H1 (cell line): ENCODE measurements around the gene LAMB1. TPM values are rescaled to one million over a fixed set of nuclear protein-coding genes. Genes with fewer than 3 reads are reported as not detected.

Source experiments
- CBX5 ChIP-seq: fragments of 300-800, 300-1000 bp; sonication (generic); IDR thresholded peaks from 2 replicates; pipeline ENCODE4 v1.7.1; 2016; ENCODE audit warnings: antibody characterized with exemption, low read length, low read depth
- EGR1 ChIP-seq: IDR thresholded peaks from 2 replicates; pipeline ENCODE4 v1.6.1; 2011; ENCODE audit warnings: low read depth, low read length, borderline replicate concordance
- GABPA ChIP-seq: IDR thresholded peaks from 2 replicates; pipeline ENCODE4 v1.6.1; 2011; ENCODE audit warnings: mild to moderate bottlenecking, low read length, moderate library complexity, borderline replicate concordance; ENCODE audit not compliant: insufficient read depth
- GTF2F1 ChIP-seq: IDR thresholded peaks from 2 replicates; pipeline ENCODE4 v1.6.1; 2012; ENCODE audit warnings: low read depth, low read length, improper control_type of control experiment, borderline replicate concordance
- JUND ChIP-seq: IDR thresholded peaks from 2 replicates; pipeline ENCODE4 v1.6.1; 2011; ENCODE audit warnings: mild to moderate bottlenecking, improper control_type of control experiment, low read length
- NANOG ChIP-seq: IDR thresholded peaks from 2 replicates; pipeline ENCODE4 v1.6.1; 2011; ENCODE audit warnings: low read length, low read depth, mild to moderate bottlenecking, inconsistent platforms; ENCODE audit not compliant: insufficient read depth, poor library complexity, severe bottlenecking
- NRF1 ChIP-seq: IDR thresholded peaks from 2 replicates; pipeline ENCODE4 v1.6.1; 2011; ENCODE audit warnings: mild to moderate bottlenecking, low read depth, low read length, improper control_type of control experiment
- PHF8 ChIP-seq: fragments of 200-600 bp; sonication (generic); conservative IDR thresholded peaks from 2 replicates; pipeline ENCODE4 v1.7.1; 2012; ENCODE audit warnings: low read depth, mild to moderate bottlenecking, inconsistent platforms, low read length, moderate library complexity
- RBBP5 ChIP-seq: IDR thresholded peaks from 2 replicates; pipeline ENCODE4 v1.7.1; 2012; ENCODE audit warnings: low read depth, mild to moderate bottlenecking, inconsistent platforms, low read length, moderate library complexity, borderline replicate concordance
- SP2 ChIP-seq: IDR thresholded peaks from 2 replicates; pipeline ENCODE4 v1.6.1; 2012; ENCODE audit warnings: mild to moderate bottlenecking, low read length, inconsistent platforms
- TBP ChIP-seq: IDR thresholded peaks from 2 replicates; pipeline ENCODE4 v1.6.1; 2011; ENCODE audit warnings: low read depth, low read length, improper control_type of control experiment
- YY1 ChIP-seq: IDR thresholded peaks from 2 replicates; pipeline ENCODE4 v1.6.1; 2011; ENCODE audit warnings: low read depth, mild to moderate bottlenecking, low read length
- polyA plus RNA-seq, 7 experiments: library from polyadenylated mRNA; depleted of rRNA in 3 of 7; stranded (reverse) in 5 of 7; unstranded in 2 of 7; fragments of >200 nt in 5 of 7; fragments of 200-250 nt in 2 of 7; gene quantifications; 1 replicate in 5 of 7; 2 replicates in 1 of 7; 4 replicates in 1 of 7; pipeline versions ENCODE4 v1.2.1 to v1.2.3, GENCODE V29; 2011 to 2013; ENCODE audit warnings: missing spikeins in 2 of 7, mixed read lengths in 2 of 7
- total RNA-seq: library from RNA; stranded (reverse); fragmentation: NEBNext Ultra II Directional; extraction: Animal tissue kit (Norgen Biotek cat#: 25700); gene quantifications from 2 replicates; pipeline ENCODE4 v1.2.1, GENCODE V29; 2021
- TF ChIP-seq, protein P1 (sequence below): fragments of 300-600 bp; sonication (generic); IDR thresholded peaks from 2 replicates; pipeline ENCODE4 v1.7.1; 2012; ENCODE audit warnings: low read length, moderate library complexity, mild to moderate bottlenecking, inconsistent platforms; ENCODE audit not compliant: insufficient replicate concordance

The LAMB1 gene
- total and polyA plus RNA-seq, 2 of the 8 experiments (the other 6 are each of a cell fraction or from before 2014, with no cell fraction given), result 31.9 to 38.5 TPM

DNA sequence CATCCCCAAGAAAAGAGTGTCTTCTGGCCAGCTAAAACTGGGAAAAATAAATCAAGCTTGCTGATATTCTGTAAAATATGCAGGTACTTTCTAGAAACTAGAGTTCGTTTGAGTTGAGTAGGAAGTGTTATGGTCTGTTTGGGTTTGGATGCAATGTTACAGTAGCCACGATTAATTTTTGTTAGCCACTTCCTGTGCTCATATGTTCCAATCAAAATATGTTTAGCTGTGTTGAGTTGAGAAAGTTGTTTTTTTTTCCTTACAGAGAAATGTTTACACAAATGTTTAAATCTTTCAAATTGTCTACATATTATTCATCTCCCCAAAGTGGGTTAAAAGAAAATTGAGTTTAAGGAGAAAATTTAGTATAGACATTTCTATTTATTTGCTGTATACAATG, 11.3 kb upstream of the LAMB1 start (continued):
- TF ChIP-seq, protein P1, sequence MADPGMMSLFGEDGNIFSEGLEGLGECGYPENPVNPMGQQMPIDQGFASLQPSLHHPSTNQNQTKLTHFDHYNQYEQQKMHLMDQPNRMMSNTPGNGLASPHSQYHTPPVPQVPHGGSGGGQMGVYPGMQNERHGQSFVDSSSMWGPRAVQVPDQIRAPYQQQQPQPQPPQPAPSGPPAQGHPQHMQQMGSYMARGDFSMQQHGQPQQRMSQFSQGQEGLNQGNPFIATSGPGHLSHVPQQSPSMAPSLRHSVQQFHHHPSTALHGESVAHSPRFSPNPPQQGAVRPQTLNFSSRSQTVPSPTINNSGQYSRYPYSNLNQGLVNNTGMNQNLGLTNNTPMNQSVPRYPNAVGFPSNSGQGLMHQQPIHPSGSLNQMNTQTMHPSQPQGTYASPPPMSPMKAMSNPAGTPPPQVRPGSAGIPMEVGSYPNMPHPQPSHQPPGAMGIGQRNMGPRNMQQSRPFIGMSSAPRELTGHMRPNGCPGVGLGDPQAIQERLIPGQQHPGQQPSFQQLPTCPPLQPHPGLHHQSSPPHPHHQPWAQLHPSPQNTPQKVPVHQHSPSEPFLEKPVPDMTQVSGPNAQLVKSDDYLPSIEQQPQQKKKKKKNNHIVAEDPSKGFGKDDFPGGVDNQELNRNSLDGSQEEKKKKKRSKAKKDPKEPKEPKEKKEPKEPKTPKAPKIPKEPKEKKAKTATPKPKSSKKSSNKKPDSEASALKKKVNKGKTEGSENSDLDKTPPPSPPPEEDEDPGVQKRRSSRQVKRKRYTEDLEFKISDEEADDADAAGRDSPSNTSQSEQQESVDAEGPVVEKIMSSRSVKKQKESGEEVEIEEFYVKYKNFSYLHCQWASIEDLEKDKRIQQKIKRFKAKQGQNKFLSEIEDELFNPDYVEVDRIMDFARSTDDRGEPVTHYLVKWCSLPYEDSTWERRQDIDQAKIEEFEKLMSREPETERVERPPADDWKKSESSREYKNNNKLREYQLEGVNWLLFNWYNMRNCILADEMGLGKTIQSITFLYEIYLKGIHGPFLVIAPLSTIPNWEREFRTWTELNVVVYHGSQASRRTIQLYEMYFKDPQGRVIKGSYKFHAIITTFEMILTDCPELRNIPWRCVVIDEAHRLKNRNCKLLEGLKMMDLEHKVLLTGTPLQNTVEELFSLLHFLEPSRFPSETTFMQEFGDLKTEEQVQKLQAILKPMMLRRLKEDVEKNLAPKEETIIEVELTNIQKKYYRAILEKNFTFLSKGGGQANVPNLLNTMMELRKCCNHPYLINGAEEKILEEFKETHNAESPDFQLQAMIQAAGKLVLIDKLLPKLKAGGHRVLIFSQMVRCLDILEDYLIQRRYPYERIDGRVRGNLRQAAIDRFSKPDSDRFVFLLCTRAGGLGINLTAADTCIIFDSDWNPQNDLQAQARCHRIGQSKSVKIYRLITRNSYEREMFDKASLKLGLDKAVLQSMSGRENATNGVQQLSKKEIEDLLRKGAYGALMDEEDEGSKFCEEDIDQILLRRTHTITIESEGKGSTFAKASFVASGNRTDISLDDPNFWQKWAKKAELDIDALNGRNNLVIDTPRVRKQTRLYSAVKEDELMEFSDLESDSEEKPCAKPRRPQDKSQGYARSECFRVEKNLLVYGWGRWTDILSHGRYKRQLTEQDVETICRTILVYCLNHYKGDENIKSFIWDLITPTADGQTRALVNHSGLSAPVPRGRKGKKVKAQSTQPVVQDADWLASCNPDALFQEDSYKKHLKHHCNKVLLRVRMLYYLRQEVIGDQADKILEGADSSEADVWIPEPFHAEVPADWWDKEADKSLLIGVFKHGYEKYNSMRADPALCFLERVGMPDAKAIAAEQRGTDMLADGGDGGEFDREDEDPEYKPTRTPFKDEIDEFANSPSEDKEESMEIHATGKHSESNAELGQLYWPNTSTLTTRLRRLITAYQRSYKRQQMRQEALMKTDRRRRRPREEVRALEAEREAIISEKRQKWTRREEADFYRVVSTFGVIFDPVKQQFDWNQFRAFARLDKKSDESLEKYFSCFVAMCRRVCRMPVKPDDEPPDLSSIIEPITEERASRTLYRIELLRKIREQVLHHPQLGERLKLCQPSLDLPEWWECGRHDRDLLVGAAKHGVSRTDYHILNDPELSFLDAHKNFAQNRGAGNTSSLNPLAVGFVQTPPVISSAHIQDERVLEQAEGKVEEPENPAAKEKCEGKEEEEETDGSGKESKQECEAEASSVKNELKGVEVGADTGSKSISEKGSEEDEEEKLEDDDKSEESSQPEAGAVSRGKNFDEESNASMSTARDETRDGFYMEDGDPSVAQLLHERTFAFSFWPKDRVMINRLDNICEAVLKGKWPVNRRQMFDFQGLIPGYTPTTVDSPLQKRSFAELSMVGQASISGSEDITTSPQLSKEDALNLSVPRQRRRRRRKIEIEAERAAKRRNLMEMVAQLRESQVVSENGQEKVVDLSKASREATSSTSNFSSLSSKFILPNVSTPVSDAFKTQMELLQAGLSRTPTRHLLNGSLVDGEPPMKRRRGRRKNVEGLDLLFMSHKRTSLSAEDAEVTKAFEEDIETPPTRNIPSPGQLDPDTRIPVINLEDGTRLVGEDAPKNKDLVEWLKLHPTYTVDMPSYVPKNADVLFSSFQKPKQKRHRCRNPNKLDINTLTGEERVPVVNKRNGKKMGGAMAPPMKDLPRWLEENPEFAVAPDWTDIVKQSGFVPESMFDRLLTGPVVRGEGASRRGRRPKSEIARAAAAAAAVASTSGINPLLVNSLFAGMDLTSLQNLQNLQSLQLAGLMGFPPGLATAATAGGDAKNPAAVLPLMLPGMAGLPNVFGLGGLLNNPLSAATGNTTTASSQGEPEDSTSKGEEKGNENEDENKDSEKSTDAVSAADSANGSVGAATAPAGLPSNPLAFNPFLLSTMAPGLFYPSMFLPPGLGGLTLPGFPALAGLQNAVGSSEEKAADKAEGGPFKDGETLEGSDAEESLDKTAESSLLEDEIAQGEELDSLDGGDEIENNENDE, result no peak
- TF ChIP-seq EGR1, result no peak
- TF ChIP-seq NRF1, result no peak
- no peak for TF ChIP-seq GTF2F1
- TF ChIP-seq RBBP5, result no peak
- TF ChIP-seq NANOG, result no peak
- no peak for TF ChIP-seq SP2
- TF ChIP-seq PHF8, result no peak
- no peak for TF ChIP-seq TBP
- no peak for TF ChIP-seq CBX5
- TF ChIP-seq JUND, result no peak
- no peak for TF ChIP-seq GABPA
- TF ChIP-seq YY1, result no peak
